IMR-90 (cell line): ENCODE results near the gene ZNF469. TPM values are rescaled to one million over a fixed set of nuclear protein-coding genes. Genes with fewer than 3 reads are reported as not detected.
A peak's percentile ranks its signal among the peaks of the same experiment; 100 is the strongest.

Experiments
- ATAC-seq: fragments of 200-7000 bp; cut with Tn5 transposase; 2 replicates; pipeline ENCODE4 v1.9.1; 2020; ENCODE audit warnings: low read depth, mild to moderate bottlenecking, moderate library complexity
- BruUV-seq: library from RNA; stranded (reverse); fragments of 400-500 nt; replicated peaks from 2 replicates; lab custom pipeline; 2021; lab: Mats Ljungman, UMichigan
- CTCF ChIA-PET: fragments of 300-600 bp; formaldehyde crosslinking; extraction: SDS; loops from one replicate; lab custom pipeline; 2021; ENCODE audit warnings: antibody characterized with exemption; lab: Yijun Ruan, JAX
- POLR2A ChIA-PET: fragments of 300-600 bp; sonication (Branson Sonifier 250); formaldehyde crosslinking; loops from one replicate; lab custom pipeline; 2022; ENCODE audit warnings: antibody characterized with exemption; ENCODE audit not compliant: unreplicated experiment; lab: Charles Lee
- DNase-seq: peaks from one replicate; pipeline ENCODE4 v3.0.0; 2013
- H2AFZ ChIP-seq: replicated peaks from 2 replicates; pipeline ENCODE3; 2013; ENCODE audit warnings: low read length, mild to moderate bottlenecking; ENCODE audit not compliant: poor library complexity
- H2AK5ac ChIP-seq: 2 replicates; pipeline ENCODE4 v1.6.1; 2013; ENCODE audit warnings: low read depth, low read length, inconsistent platforms
- H2AK9ac ChIP-seq: replicated peaks from 2 replicates; pipeline ENCODE3; 2013; ENCODE audit warnings: mild to moderate bottlenecking, low read depth, low read length, moderate library complexity; ENCODE audit not compliant: poor library complexity
- H2BK120ac ChIP-seq: 2 replicates; pipeline ENCODE4 v1.6.1; 2013; ENCODE audit warnings: low read depth, low read length, inconsistent platforms
- H2BK15ac ChIP-seq: 3 replicates; pipeline ENCODE4 v1.6.1; 2013; ENCODE audit warnings: low read depth, low read length, inconsistent platforms
- H2BK20ac ChIP-seq: 2 replicates; pipeline ENCODE4 v1.6.1; 2013; ENCODE audit warnings: low read depth, mild to moderate bottlenecking, inconsistent platforms, low read length, moderate library complexity
- H2BK5ac ChIP-seq: 2 replicates; pipeline ENCODE4 v1.6.1; 2013; ENCODE audit warnings: mild to moderate bottlenecking, low read depth, low read length, inconsistent platforms; ENCODE audit not compliant: poor library complexity, severe bottlenecking
- H3K14ac ChIP-seq: replicated peaks from 2 replicates; pipeline ENCODE4 v1.6.1; 2013; ENCODE audit warnings: low read depth, low read length, inconsistent platforms
- H3K18ac ChIP-seq: 2 replicates; pipeline ENCODE4 v1.6.1; 2013; ENCODE audit warnings: low read depth, low read length, control low read depth
- H3K23ac ChIP-seq: 2 replicates; pipeline ENCODE4 v1.6.1; 2013; ENCODE audit warnings: low read depth, low read length, inconsistent platforms
- H3K27ac ChIP-seq: 2 replicates; pipeline ENCODE4 v1.5.1; 2013; ENCODE audit warnings: mild to moderate bottlenecking, control low read depth, low read length; ENCODE audit not compliant: insufficient read depth
- H3K27me3 ChIP-seq: 2 replicates; pipeline ENCODE4 v1.6.1; 2013; ENCODE audit warnings: low read length; ENCODE audit not compliant: control insufficient read depth, insufficient read depth
- H3K36me3 ChIP-seq: 2 replicates; pipeline ENCODE4 v1.6.1; 2013; ENCODE audit warnings: low read length, mixed read lengths; ENCODE audit not compliant: control insufficient read depth, insufficient read depth
- H3K4ac ChIP-seq: 2 replicates; pipeline ENCODE4 v1.6.1; 2013; ENCODE audit warnings: low read depth, low read length, inconsistent platforms
- H3K4me1 ChIP-seq: 2 replicates; pipeline ENCODE4 v1.6.1; 2013; ENCODE audit warnings: low read length, mixed read lengths; ENCODE audit not compliant: control insufficient read depth, insufficient read depth
- H3K4me2 ChIP-seq: 2 replicates; pipeline ENCODE4 v1.6.1; 2013; ENCODE audit warnings: low read depth, mild to moderate bottlenecking, control low read depth, low read length, moderate library complexity
- H3K4me3 ChIP-seq: 2 replicates; pipeline ENCODE4 v1.5.1; 2013; ENCODE audit warnings: low read depth, mild to moderate bottlenecking, control low read depth, low read length, moderate library complexity; ENCODE audit not compliant: insufficient read depth
- H3K56ac ChIP-seq: 2 replicates; pipeline ENCODE4 v1.6.1; 2013; ENCODE audit warnings: low read length, inconsistent platforms; ENCODE audit not compliant: insufficient read depth; ENCODE audit errors: extremely low read depth
- H3K79me1 ChIP-seq, 2 experiments: 2 replicates each; pipeline ENCODE4 v1.6.1; 2013; ENCODE audit warnings: low read length in 2 of 2, inconsistent platforms in 1 of 2, low read depth in 1 of 2
- H3K9ac ChIP-seq: 2 replicates; pipeline ENCODE4 v1.6.1; 2013; ENCODE audit warnings: low read depth, low read length, control low read depth
- H3K9me1 ChIP-seq: 2 replicates; pipeline ENCODE4 v1.6.1; 2013; ENCODE audit warnings: low read length, inconsistent platforms; ENCODE audit not compliant: insufficient read depth
- H3K9me3 ChIP-seq: 2 replicates; pipeline ENCODE4 v1.6.1; 2013; ENCODE audit warnings: low read length; ENCODE audit not compliant: control insufficient read depth, insufficient read depth
- H4K20me1 ChIP-seq: 2 replicates; pipeline ENCODE4 v1.6.1; 2013; ENCODE audit warnings: low read length, inconsistent platforms; ENCODE audit not compliant: insufficient read depth
- H4K5ac ChIP-seq: 2 replicates; pipeline ENCODE4 v1.6.1; 2013; ENCODE audit warnings: mild to moderate bottlenecking, low read depth, low read length, control low read depth
- H4K8ac ChIP-seq, 2 experiments: 2 replicates each; pipeline ENCODE4 v1.6.1; 2013; ENCODE audit warnings: low read depth in 2 of 2, low read length in 2 of 2, control low read depth in 1 of 2, inconsistent platforms in 1 of 2
- H4K91ac ChIP-seq: 2 replicates; pipeline ENCODE4 v1.6.1; 2013; ENCODE audit warnings: low read depth, low read length, inconsistent platforms; ENCODE audit not compliant: insufficient read depth
- BHLHE40 ChIP-seq: fragments of 150-350 bp; IDR thresholded peaks from 2 replicates; pipeline ENCODE4 v1.6.1; 2016; ENCODE audit warnings: mild to moderate bottlenecking, low read depth, low read length
- CEBPB ChIP-seq: IDR thresholded peaks from 2 replicates; pipeline ENCODE4 v1.6.1; 2012; ENCODE audit warnings: low read depth, low read length, improper control_type of control experiment
- CHD1 ChIP-seq: IDR thresholded peaks from 2 replicates; pipeline ENCODE4 v1.6.1; 2012; ENCODE audit warnings: low read depth, low read length, improper control_type of control experiment
- CTCF ChIP-seq: conservative IDR thresholded peaks from 2 replicates; pipeline ENCODE4 v1.5.1; 2012; ENCODE audit warnings: mild to moderate bottlenecking, low read depth, low read length, improper control_type of control experiment
- FOS ChIP-seq: fragments of 150-350 bp; IDR thresholded peaks from 2 replicates; pipeline ENCODE4 v1.6.1; 2016; ENCODE audit warnings: low read depth, low read length
- MAFK ChIP-seq: IDR thresholded peaks from 2 replicates; pipeline ENCODE4 v1.6.1; 2012; ENCODE audit warnings: low read depth, low read length, improper control_type of control experiment
- MAZ ChIP-seq: IDR thresholded peaks from 2 replicates; pipeline ENCODE4 v1.6.1; 2012; ENCODE audit warnings: low read depth, mild to moderate bottlenecking, low read length, improper control_type of control experiment, moderate library complexity, borderline replicate concordance
- MXI1 ChIP-seq: IDR thresholded peaks from 2 replicates; pipeline ENCODE4 v1.6.1; 2012; ENCODE audit warnings: low read depth, mild to moderate bottlenecking, low read length, moderate library complexity, borderline replicate concordance
- NFE2L2 ChIP-seq: fragments of 150-350 bp; IDR thresholded peaks from 2 replicates; pipeline ENCODE4 v1.6.1; 2016; ENCODE audit warnings: low read depth, mild to moderate bottlenecking, low read length
- POLR2A ChIP-seq: IDR thresholded peaks from 2 replicates; pipeline ENCODE4 v1.6.1; 2012; ENCODE audit warnings: mild to moderate bottlenecking, low read depth, low read length
- RAD21 ChIP-seq: IDR thresholded peaks from 2 replicates; pipeline ENCODE4 v1.6.1; 2012; ENCODE audit warnings: low read length, improper control_type of control experiment
- RCOR1 ChIP-seq: IDR thresholded peaks from 2 replicates; pipeline ENCODE4 v1.6.1; 2012; ENCODE audit warnings: mild to moderate bottlenecking, low read length, improper control_type of control experiment; ENCODE audit not compliant: insufficient replicate concordance
- RFX5 ChIP-seq: IDR thresholded peaks from 2 replicates; pipeline ENCODE4 v1.8.0; 2012; ENCODE audit warnings: low read depth, mild to moderate bottlenecking, low read length, moderate library complexity
- SMC3 ChIP-seq: fragments of 150-350 bp; IDR thresholded peaks from 2 replicates; pipeline ENCODE4 v1.6.1; 2016; ENCODE audit warnings: low read depth, mild to moderate bottlenecking, antibody characterized with exemption, low read length, moderate library complexity
- USF2 ChIP-seq: fragments of 150-350 bp; IDR thresholded peaks from 2 replicates; pipeline ENCODE4 v1.6.1; 2017; ENCODE audit warnings: mild to moderate bottlenecking, antibody characterized with exemption, low read length, low read depth
- whole genome bisulfite sequencing, 2 experiments: methylation state at CpG; one replicate each; pipeline versions ENCODE4 v1.1.5 to v1.1.7; 2013; ENCODE audit warnings: missing lambda C conversion rate in 2 of 2; ENCODE audit not compliant: insufficient read length in 1 of 2; ENCODE audit errors: extremely low coverage in 2 of 2; 5-methylcytosine and 5-hydroxymethylcytosine counted together
- dilution Hi-C: fragments of 300-500 bp; cut with HindIII; formaldehyde crosslinking; loops from one replicate; pipeline ENCODE4 v1.14.3; 2018; ENCODE audit warnings: low sequenced_read_pairs; ENCODE audit not compliant: unreplicated experiment
- in situ Hi-C: fragments of 300-500 bp; cut with MboI; formaldehyde crosslinking; loops from 3 replicates; pipeline ENCODE4 v1.14.3; 2019; ENCODE audit warnings: low sequenced_read_pairs, inconsistent platforms, mixed read lengths
- intact Hi-C: fragments of 100-400 bp; cut with micrococcal nuclease; formaldehyde crosslinking; loops from 2 replicates; pipeline ENCODE4 v1.10.0; 2022
- polyA plus RNA-seq, 3 experiments: library from polyadenylated mRNA; depleted of rRNA; stranded (reverse); fragments of >200 nt; gene quantifications; 2 replicates each; pipeline ENCODE4 v1.2.3, GENCODE V29; 2012; ENCODE audit warnings: low replicate concordance in 1 of 3
- total RNA-seq: library from RNA; depleted of rRNA; stranded (reverse); fragments of >200 nt; gene quantifications from 2 replicates; pipeline ENCODE4 v1.2.3, GENCODE V29; 2012
- TF ChIP-seq, protein P1 (sequence below): fragments of 150-350 bp; IDR thresholded peaks from 2 replicates; pipeline ENCODE4 v1.6.1; 2016; ENCODE audit warnings: low read depth, mild to moderate bottlenecking, low read length, moderate library complexity, borderline replicate concordance

The ZNF469 gene
- total and polyA plus RNA-seq, 2 of the 4 experiments (the other 2 are of a cell fraction): 1.1 to 13.3 TPM

GRCh38 chr16:88422733-88423447 is 40.1 kb downstream of the ZNF469 start:
- H3K14ac ChIP-seq: no peak overlapping the region
- H3K27ac ChIP-seq: no peak overlapping the region
- H3K4me3 ChIP-seq: no peak overlapping the region
- H2AFZ ChIP-seq: no peak overlapping the region
- TF ChIP-seq MAZ: no peak
- TF ChIP-seq POLR2A: no peak
- TF ChIP-seq CHD1: no peak
- TF ChIP-seq MXI1: no peak
- TF ChIP-seq BHLHE40: no peak
- TF ChIP-seq RAD21: no peak
- TF ChIP-seq MAFK: no peak
- TF ChIP-seq RFX5: no peak
- no peak for TF ChIP-seq USF2
- TF ChIP-seq SMC3: no peak
- TF ChIP-seq, protein P1, sequence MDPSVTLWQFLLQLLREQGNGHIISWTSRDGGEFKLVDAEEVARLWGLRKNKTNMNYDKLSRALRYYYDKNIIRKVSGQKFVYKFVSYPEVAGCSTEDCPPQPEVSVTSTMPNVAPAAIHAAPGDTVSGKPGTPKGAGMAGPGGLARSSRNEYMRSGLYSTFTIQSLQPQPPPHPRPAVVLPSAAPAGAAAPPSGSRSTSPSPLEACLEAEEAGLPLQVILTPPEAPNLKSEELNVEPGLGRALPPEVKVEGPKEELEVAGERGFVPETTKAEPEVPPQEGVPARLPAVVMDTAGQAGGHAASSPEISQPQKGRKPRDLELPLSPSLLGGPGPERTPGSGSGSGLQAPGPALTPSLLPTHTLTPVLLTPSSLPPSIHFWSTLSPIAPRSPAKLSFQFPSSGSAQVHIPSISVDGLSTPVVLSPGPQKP: no peak
- no peak for TF ChIP-seq NFE2L2
- TF ChIP-seq CTCF: no peak
- TF ChIP-seq RCOR1: no peak
- no peak for TF ChIP-seq CEBPB
- no peak for TF ChIP-seq FOS
- peaks cover 54% of the 10 kb centered on the region for H3K36me3 ChIP-seq
- peaks cover 26 to 76% of the 10 kb centered on the region in 2 experiments for H3K79me1 ChIP-seq
- WGBS, 2 experiments: 39% methylated on average over 3 of the region's 3 CpGs; no CpG with 5 or more reads in 1 of the 2 experiments
- peaks cover 23% of the 10 kb centered on the region for H3K9me1 ChIP-seq
- H2BK15ac ChIP-seq: no peak overlapping the region
- no peak overlapping the region for H2AK9ac ChIP-seq
- H3K4me1 ChIP-seq: no peaks in the 10 kb centered on the region; the same call in none of the 2 replicates
- H2AK5ac ChIP-seq: no peak overlapping the region
- no peak overlapping the region for H3K4me2 ChIP-seq
- no peak overlapping the region for H3K4ac ChIP-seq
- no peak overlapping the region for H3K18ac ChIP-seq
- ChIA-PET POLR2A (no interaction called here), CTCF (no interaction called here)
- H3K23ac ChIP-seq: no peak overlapping the region
- BruUV-seq: no TSS peak
- in situ Hi-C loops: no loop called here
- DNase-seq (no peak), ATAC-seq (no peak)
- H2BK5ac ChIP-seq: peak overlapping the region; percentile 34
- no peak overlapping the region for H2BK120ac ChIP-seq
- dilution Hi-C loops: no loop called here
- no peaks in the 10 kb centered on the region for H3K27me3 ChIP-seq
- no peak overlapping the region for H4K91ac ChIP-seq
- H3K56ac ChIP-seq: no peak overlapping the region
- H4K20me1 ChIP-seq: peaks cover 89% of the 10 kb centered on the region
- no peaks in the 10 kb centered on the region for H3K9me3 ChIP-seq
- no peak overlapping the region for H3K9ac ChIP-seq
- intact Hi-C loops: no loop called here
- no peak overlapping the region for H4K8ac ChIP-seq
- no peak overlapping the region for H2BK20ac ChIP-seq
- no peak overlapping the region for H4K5ac ChIP-seq
